K562 (cell line): ENCODE results near the gene VSIG10. TPM values are rescaled to one million over a fixed set of nuclear protein-coding genes. Genes with fewer than 3 reads are reported as not detected.
A peak's percentile ranks its signal among the peaks of the same experiment; 100 is the strongest.

Experiments
- CHD4 ChIP-seq: fragments of 200-600 bp; sonication (generic); IDR thresholded peaks from 3 replicates; pipeline ENCODE4 v1.6.1; 2012; ENCODE audit warnings: low read depth, mild to moderate bottlenecking, mixed read lengths, low read length, inconsistent platforms; ENCODE audit not compliant: insufficient read depth, insufficient replicate concordance, poor library complexity, severe bottlenecking
- CREB5 ChIP-seq: fragments of 250-450 bp; sonication (Bioruptor Pico); IDR thresholded peaks from 2 replicates; pipeline ENCODE4 v1.5.0; 2020; ENCODE audit warnings: mild to moderate bottlenecking
- HDAC2 ChIP-seq: fragments of 450-650 bp; IDR thresholded peaks from 2 replicates; pipeline ENCODE4 v1.6.1; 2016; ENCODE audit warnings: mild to moderate bottlenecking
- HMGN3 ChIP-seq: IDR thresholded peaks from 2 replicates; pipeline ENCODE4 v1.6.1; 2011; ENCODE audit warnings: borderline replicate concordance, low read depth, mild to moderate bottlenecking, mixed read lengths, low read length; ENCODE audit not compliant: insufficient read length; ENCODE audit errors: extremely low read depth
- LCOR ChIP-seq: sonication (generic); formaldehyde crosslinking; IDR thresholded peaks from 2 replicates; pipeline ENCODE4 v1.8.0; 2022; ENCODE audit warnings: mild to moderate bottlenecking, missing genetic modification reagents
- MCM2 ChIP-seq: fragments of 450-650 bp; IDR thresholded peaks from 2 replicates; pipeline ENCODE4 v1.6.1; 2017; ENCODE audit warnings: low read depth, mild to moderate bottlenecking
- NR2F6 ChIP-seq: fragments of 450-650 bp; formaldehyde crosslinking; IDR thresholded peaks from 2 replicates; pipeline ENCODE4 v1.4.0; 2020; ENCODE audit warnings: mild to moderate bottlenecking
- POLR2AphosphoS2 ChIP-seq: IDR thresholded peaks from 2 replicates; pipeline ENCODE4 v1.6.1; 2012; ENCODE audit warnings: low read length, improper control_type of control experiment
- POLR3G ChIP-seq: IDR thresholded peaks from 2 replicates; pipeline ENCODE4 v1.6.1; 2011; ENCODE audit not compliant: insufficient read length, insufficient replicate concordance; ENCODE audit errors: extremely low read depth
- RB1 ChIP-seq: fragments of 450-650 bp; IDR thresholded peaks from 2 replicates; pipeline ENCODE4 v1.6.1; 2017; ENCODE audit warnings: low read depth, mild to moderate bottlenecking
- RBM17 ChIP-seq: fragments of 200-400 bp; formaldehyde crosslinking; IDR thresholded peaks from 2 replicates; pipeline ENCODE4 v1.6.1; 2017; ENCODE audit warnings: low read depth, mild to moderate bottlenecking, low read length, borderline replicate concordance
- RCOR1 ChIP-seq, 2 experiments: IDR thresholded peaks; 2 replicates each; pipeline ENCODE4 v1.6.1; 2012; ENCODE audit warnings: low read depth in 2 of 2, low read length in 2 of 2, borderline replicate concordance in 1 of 2, improper control_type of control experiment in 1 of 2
- SMARCB1 ChIP-seq: IDR thresholded peaks from 2 replicates; pipeline ENCODE4 v1.6.1; 2011; ENCODE audit warnings: improper control_type of control experiment, low read depth; ENCODE audit not compliant: insufficient read length
- VEZF1 ChIP-seq: fragments of 200-800 bp; sonication (Bioruptor generic); IDR thresholded peaks from 2 replicates; pipeline ENCODE4 v1.6.1; 2017; ENCODE audit warnings: missing genetic modification characterization, missing compliant biosample characterization
- ZNF551 ChIP-seq: fragments of 250-450 bp; sonication (Bioruptor Pico); IDR thresholded peaks from 2 replicates; pipeline ENCODE4 v1.5.0; 2021; ENCODE audit warnings: mild to moderate bottlenecking, moderate library complexity
- polyA plus RNA-seq, 8 experiments: library from polyadenylated mRNA; depleted of rRNA in 4 of 8; stranded (reverse) in 5 of 8; unstranded in 3 of 8; fragments of >200 nt; fragmentation: Nextera tagmentation in 2 of 8; fragmentation: Illumina TruSeq in 1 of 8; extraction: Ambion mirVana in 2 of 8; extraction: Trizol in 1 of 8; gene quantifications; 2 replicates each; pipeline versions ENCODE4 v1.2.1 to v1.2.3, GENCODE V29; 2011 to 2014; ENCODE audit warnings: inconsistent platforms in 1 of 8, missing spikeins in 1 of 8
- total RNA-seq, 7 experiments: library from RNA; depleted of rRNA in 6 of 7; stranded (reverse); fragments of >200 nt in 6 of 7; fragmentation: Illumina TruSeq in 2 of 7; extraction: Trizol in 2 of 7; gene quantifications; 2 replicates each; pipeline versions ENCODE4 v1.2.1 to v1.2.3, GENCODE V29; 2011 to 2021; ENCODE audit warnings: low replicate concordance in 1 of 7
- TF ChIP-seq, protein P1 (sequence below): fragments of 450-650 bp; IDR thresholded peaks from 2 replicates; pipeline ENCODE4 v1.6.1; 2014; ENCODE audit warnings: low read depth, mild to moderate bottlenecking, moderate library complexity, borderline replicate concordance
- TF ChIP-seq, protein P2 (sequence below), 2 experiments: IDR thresholded peaks in 1 of 2; conservative IDR thresholded peaks in 1 of 2; 2 replicates each; pipeline ENCODE4 v1.6.1; 2016; ENCODE audit warnings: low read depth in 2 of 2, mild to moderate bottlenecking in 1 of 2, missing compliant biosample characterization in 1 of 2, missing genetic modification characterization in 1 of 2, moderate library complexity in 1 of 2
- TF ChIP-seq, protein P3 (sequence below): fragments of 450-650 bp; formaldehyde crosslinking; IDR thresholded peaks from 2 replicates; pipeline ENCODE4 v1.4.0; 2020; ENCODE audit warnings: mild to moderate bottlenecking, moderate library complexity

Gene VSIG10
- total and polyA plus RNA-seq, 9 of the 15 experiments (the other 6 are each of a cell fraction or from before 2014, with no cell fraction given) = 4.1 to 8.8 (median 4.7) TPM

GRCh38 chr12:118061011-118061872 is 42.6 kb downstream of the VSIG10 start, which contains the start of gene WSB2 (continued):
- no peak for TF ChIP-seq CREB5 (CRISPR knock-in tag)
- no peak for TF ChIP-seq LCOR (CRISPR knock-in tag)
- no peak for TF ChIP-seq POLR2AphosphoS2
- TF ChIP-seq, protein P1, sequence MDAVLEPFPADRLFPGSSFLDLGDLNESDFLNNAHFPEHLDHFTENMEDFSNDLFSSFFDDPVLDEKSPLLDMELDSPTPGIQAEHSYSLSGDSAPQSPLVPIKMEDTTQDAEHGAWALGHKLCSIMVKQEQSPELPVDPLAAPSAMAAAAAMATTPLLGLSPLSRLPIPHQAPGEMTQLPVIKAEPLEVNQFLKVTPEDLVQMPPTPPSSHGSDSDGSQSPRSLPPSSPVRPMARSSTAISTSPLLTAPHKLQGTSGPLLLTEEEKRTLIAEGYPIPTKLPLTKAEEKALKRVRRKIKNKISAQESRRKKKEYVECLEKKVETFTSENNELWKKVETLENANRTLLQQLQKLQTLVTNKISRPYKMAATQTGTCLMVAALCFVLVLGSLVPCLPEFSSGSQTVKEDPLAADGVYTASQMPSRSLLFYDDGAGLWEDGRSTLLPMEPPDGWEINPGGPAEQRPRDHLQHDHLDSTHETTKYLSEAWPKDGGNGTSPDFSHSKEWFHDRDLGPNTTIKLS = no peak
- no peak for TF ChIP-seq RBM17
- TF ChIP-seq HMGN3 = no peak
- TF ChIP-seq RB1 = peak; percentile 35; the same call in 1 of the 2 replicates
- no peak for TF ChIP-seq SMARCB1
- TF ChIP-seq, protein P2, sequence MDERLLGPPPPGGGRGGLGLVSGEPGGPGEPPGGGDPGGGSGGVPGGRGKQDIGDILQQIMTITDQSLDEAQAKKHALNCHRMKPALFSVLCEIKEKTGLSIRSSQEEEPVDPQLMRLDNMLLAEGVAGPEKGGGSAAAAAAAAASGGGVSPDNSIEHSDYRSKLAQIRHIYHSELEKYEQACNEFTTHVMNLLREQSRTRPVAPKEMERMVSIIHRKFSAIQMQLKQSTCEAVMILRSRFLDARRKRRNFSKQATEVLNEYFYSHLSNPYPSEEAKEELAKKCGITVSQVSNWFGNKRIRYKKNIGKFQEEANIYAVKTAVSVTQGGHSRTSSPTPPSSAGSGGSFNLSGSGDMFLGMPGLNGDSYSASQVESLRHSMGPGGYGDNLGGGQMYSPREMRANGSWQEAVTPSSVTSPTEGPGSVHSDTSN (CRISPR knock-in tag; IDR thresholded peaks at IDR 0.05; ENCODE audit: low read depth) = no peak
- TF ChIP-seq, protein P2 (tag; conservative IDR thresholded peaks at IDR 0.05; ENCODE audit: low read depth) = no peak
- no peak for TF ChIP-seq ZNF551 (CRISPR knock-in tag)
- TF ChIP-seq, protein P3, sequence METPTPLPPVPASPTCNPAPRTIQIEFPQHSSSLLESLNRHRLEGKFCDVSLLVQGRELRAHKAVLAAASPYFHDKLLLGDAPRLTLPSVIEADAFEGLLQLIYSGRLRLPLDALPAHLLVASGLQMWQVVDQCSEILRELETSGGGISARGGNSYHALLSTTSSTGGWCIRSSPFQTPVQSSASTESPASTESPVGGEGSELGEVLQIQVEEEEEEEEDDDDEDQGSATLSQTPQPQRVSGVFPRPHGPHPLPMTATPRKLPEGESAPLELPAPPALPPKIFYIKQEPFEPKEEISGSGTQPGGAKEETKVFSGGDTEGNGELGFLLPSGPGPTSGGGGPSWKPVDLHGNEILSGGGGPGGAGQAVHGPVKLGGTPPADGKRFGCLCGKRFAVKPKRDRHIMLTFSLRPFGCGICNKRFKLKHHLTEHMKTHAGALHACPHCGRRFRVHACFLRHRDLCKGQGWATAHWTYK (CRISPR knock-in tag) = no peak
- no peak for TF ChIP-seq RCOR1 (IDR thresholded peaks at IDR 0.05; ENCODE audit: borderline replicate concordance in 1 of 2, low read depth in 2 of 2, low read length in 2 of 2)
- no peak for TF ChIP-seq POLR3G
- no peak for TF ChIP-seq CHD4
- TF ChIP-seq HDAC2 = no peak
- no peak for TF ChIP-seq NR2F6
- TF ChIP-seq MCM2 = no peak
- peak; percentile 97 for TF ChIP-seq VEZF1
